LNCaP clone FGC (cell line): ENCODE measurements around the gene RHOT2.

Experiments used
- DNase-seq: peaks from one replicate; pipeline ENCODE4 v3.0.0-alpha.2; 2011; ENCODE audit warnings: low read depth
- H3K4me3 ChIP-seq: 2 replicates; pipeline ENCODE4 v1.5.1; 2011; ENCODE audit warnings: mild to moderate bottlenecking, low read depth, low read length, control low read depth
- TF ChIP-seq, protein P1 (sequence below): IDR thresholded peaks from 2 replicates; pipeline ENCODE4 v1.5.1; 2012; ENCODE audit warnings: mild to moderate bottlenecking; ENCODE audit not compliant: control insufficient read depth, insufficient read depth; ENCODE audit errors: extremely low read depth

Gene RHOT2

DNA sequence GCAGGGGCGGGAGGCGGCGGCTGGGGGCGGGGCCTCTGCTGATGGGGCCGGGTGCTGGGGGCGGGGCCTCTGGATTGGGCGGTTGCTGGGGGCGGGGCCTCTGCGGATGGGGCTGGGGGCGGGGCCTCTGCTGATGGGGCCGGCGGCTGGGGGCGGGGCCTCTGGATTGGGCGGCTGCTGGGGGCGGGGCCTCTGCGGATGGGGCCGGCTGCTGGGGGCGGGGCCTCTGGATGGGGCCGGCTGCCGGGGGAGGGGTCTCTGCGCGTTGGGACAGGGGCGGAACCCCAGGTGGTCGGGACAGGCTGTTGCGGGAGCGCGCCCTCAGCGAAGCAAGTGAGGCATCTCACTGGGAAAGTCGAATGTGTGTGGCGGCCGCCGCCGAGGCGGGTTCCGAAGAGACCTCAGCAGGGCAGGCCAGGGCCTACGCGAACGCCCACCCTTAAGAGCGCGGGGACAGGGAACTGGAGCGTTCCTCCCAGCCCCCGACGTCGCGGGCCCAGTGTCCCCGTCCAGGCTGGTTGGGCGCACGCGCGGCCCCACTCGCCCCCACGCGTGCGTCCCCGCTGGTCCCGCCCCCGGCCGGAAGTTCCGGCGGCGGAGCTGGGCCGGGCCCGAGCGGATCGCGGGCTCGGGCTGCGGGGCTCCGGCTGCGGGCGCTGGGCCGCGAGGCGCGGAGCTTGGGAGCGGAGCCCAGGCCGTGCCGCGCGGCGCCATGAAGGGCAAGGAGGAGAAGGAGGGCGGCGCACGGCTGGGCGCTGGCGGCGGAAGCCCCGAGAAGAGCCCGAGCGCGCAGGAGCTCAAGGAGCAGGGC, 12.1 kb downstream of the RHOT2 start, which contains the start of gene STUB1:
Gene STUB1, plus strand, starts transcription at position 597 of the 811 bp plus-strand sequence. Its CDS starts 116 bp downstream, at position 713.
- no peak for DNase-seq
- TF ChIP-seq, protein P1, sequence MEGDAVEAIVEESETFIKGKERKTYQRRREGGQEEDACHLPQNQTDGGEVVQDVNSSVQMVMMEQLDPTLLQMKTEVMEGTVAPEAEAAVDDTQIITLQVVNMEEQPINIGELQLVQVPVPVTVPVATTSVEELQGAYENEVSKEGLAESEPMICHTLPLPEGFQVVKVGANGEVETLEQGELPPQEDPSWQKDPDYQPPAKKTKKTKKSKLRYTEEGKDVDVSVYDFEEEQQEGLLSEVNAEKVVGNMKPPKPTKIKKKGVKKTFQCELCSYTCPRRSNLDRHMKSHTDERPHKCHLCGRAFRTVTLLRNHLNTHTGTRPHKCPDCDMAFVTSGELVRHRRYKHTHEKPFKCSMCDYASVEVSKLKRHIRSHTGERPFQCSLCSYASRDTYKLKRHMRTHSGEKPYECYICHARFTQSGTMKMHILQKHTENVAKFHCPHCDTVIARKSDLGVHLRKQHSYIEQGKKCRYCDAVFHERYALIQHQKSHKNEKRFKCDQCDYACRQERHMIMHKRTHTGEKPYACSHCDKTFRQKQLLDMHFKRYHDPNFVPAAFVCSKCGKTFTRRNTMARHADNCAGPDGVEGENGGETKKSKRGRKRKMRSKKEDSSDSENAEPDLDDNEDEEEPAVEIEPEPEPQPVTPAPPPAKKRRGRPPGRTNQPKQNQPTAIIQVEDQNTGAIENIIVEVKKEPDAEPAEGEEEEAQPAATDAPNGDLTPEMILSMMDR, result no peak
- H3K4me3 ChIP-seq, result peak within 1 kb of the TSS; percentile 72

DNA sequence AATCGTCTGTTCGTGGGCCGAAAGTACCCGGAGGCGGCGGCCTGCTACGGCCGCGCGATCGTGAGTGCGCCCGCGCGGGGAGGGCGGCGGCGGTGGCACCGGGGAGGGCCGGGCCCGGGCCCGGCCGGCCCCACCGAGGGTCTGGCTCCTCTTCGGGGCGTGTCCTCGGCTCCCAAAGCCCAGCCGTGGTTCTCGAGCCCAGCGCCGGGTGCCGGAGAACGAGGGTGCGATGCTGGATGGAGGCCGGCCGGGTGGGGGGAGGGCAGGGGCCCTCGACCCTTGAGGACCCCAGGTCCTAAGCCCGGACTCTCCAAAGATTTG, 12.7 kb downstream of the RHOT2 start:
- peak overlapping the region; percentile 72 for H3K4me3 ChIP-seq
- TF ChIP-seq, protein P1, result no peak
- DNase-seq, result no peak

DNA sequence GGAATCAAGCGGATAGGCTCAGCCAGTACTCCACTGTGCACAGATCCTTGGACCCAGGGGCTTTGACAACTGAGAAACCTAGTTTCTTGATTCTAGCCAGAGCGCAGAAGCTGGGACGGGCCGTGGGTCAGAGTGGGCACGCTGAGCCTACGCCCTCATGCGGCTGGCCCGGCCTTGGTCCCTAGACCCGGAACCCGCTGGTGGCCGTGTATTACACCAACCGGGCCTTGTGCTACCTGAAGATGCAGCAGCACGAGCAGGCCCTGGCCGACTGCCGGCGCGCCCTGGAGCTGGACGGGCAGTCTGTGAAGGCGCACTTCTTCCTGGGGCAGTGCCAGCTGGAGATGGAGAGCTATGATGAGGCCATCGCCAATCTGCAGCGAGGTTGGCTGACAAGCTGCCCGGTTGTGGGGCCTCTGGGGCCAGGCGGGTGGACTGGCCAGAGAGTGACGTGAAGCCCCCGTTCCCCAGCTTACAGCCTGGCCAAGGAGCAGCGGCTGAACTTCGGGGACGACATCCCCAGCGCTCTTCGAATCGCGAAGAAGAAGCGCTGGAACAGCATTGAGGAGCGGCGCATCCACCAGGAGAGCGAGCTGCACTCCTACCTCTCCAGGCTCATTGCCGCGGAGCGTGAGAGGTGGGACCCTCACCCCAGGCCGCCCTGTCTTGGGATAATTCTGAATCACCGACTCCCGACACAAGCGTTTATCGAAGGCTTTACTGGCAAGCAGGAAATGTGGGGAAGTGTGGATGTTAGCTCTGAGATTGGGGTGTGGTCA, 13.2 kb downstream of the RHOT2 start:
- TF ChIP-seq, protein P1, result peak; percentile 19; the same call in 1 of the 2 replicates
- DNase-seq, result peak; percentile 70
- peak overlapping the region; percentile 72 for H3K4me3 ChIP-seq

DNA sequence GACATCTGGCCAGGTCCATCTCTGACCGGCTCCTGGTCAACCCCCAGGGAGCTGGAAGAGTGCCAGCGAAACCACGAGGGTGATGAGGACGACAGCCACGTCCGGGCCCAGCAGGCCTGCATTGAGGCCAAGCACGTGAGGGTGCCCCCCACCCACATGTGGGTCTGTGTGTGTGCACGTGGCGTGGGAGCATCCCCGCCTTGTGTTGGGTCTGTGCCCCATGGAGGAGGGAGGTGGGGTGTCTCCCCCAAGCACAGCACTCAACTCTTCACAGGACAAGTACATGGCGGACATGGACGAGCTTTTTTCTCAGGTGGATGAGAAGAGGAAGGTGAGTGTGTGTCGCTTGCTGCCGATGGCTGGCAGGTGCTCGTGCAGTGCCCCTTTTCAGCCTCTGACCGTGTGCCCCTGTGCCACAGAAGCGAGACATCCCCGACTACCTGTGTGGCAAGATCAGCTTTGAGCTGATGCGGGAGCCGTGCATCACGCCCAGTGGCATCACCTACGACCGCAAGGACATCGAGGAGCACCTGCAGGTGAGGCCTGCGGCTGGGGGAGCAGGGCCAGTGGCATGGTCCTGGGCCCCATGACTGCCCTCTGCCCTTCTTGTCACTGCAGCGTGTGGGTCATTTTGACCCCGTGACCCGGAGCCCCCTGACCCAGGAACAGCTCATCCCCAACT, 14.0 kb downstream of the RHOT2 start:
- TF ChIP-seq, protein P1, result no peak
- no peak for DNase-seq
- H3K4me3 ChIP-seq, result peak overlapping the region; percentile 72

DNA sequence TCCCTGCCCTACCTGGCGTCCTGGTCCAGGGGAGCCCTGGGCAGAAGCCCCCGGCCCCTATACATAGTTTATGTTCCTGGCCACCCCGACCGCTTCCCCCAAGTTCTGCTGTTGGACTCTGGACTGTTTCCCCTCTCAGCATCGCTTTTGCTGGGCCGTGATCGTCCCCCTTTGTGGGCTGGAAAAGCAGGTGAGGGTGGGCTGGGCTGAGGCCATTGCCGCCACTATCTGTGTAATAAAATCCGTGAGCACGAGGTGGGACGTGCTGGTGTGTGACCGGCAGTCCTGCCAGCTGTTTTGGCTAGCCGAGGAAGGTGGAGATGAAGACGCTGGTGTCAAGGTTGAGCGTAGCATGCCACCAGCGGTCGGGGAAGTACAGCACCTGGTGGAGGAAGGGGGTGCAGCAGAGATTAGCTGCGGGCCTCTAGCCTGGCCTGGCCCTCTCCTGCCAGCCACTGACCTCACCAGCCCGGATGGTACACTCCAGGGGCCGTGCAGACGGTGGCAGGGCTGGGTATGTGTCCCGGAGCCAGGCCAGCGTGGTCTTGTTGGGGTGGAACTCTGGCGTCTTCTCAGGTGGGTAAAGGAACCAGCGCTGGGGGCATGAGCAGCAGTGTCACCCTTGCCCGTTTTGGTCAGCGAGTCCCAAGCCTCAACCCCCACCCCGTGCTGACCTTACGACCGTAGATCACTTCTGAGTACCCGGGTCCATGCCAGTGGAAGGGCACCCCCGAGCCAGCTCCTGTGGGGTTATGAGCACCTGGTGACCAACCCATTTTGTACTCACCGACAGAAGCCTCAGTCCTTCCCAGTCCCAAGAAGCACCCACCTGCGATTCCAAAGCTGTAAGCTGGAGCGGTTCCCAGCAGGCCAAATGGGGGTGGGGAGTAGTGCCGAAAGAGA, 14.8 kb downstream of the RHOT2 start:
- peak overlapping the region; percentile 72 for H3K4me3 ChIP-seq
- DNase-seq, result no peak

More for the DNA sequence above, 14.8 kb downstream of the RHOT2 start:
- TF ChIP-seq, protein P1, result no peak
